ENCODE data around the gene CDO1. TPM values are rescaled to one million over a fixed set of nuclear protein-coding genes. Genes with fewer than 3 reads are reported as not detected.

CDO1 gene
- total RNA-seq, 4 donors from 2014 or later: 1.2 to 10.7 (median 3.2) TPM

- Histone ChIP-seq H3K27me3 (no peaks in the 10 kb centered on the region), H3K36me3 (no peaks in the 10 kb centered on the region), H3K9me3 (no peaks in the 10 kb centered on the region), H3K27ac (no peak overlapping the region), H3K4me3 (no peak overlapping the region), H3K4me1 (no peaks in the 10 kb centered on the region)
- TF ChIP-seq CTCF (IDR thresholded peaks at IDR 0.05) (no peak), POLR2A (IDR thresholded peaks at IDR 0.05) (no peak)
- no peak for DNase-seq
Measured at GRCh38 chr5:115796656-115797055, 19.8 kb downstream of the CDO1 start.

- Histone ChIP-seq H3K4me3 (no peak overlapping the region), H3K36me3 (no peaks in the 10 kb centered on the region), H3K27ac (no peak overlapping the region), H3K9me3 (no peaks in the 10 kb centered on the region), H3K4me1 (no peaks in the 10 kb centered on the region), H3K27me3 (no peaks in the 10 kb centered on the region)
- DNase-seq: no peak
- no peak for TF ChIP-seq CTCF (IDR thresholded peaks at IDR 0.05)
- TF ChIP-seq POLR2A (IDR thresholded peaks at IDR 0.05): no peak
Measured at GRCh38 chr5:115795700-115796099, 20.8 kb downstream of the CDO1 start.

- Histone ChIP-seq H3K9me3 (no peaks in the 10 kb centered on the region), H3K27me3 (no peaks in the 10 kb centered on the region), H3K4me3 (no peak overlapping the region), H3K4me1 (no peaks in the 10 kb centered on the region), H3K36me3 (no peaks in the 10 kb centered on the region), H3K27ac (no peak overlapping the region)
- DNase-seq: no peak
- TF ChIP-seq CTCF (IDR thresholded peaks at IDR 0.05): no peak
- no peak for TF ChIP-seq POLR2A (IDR thresholded peaks at IDR 0.05)
Measured at GRCh38 chr5:115788440-115788839, 28.0 kb downstream of the CDO1 start.

- H3K9me3 ChIP-seq: no peaks in the 10 kb centered on the region
- no peak for TF ChIP-seq CTCF (IDR thresholded peaks at IDR 0.05)
- TF ChIP-seq POLR2A (IDR thresholded peaks at IDR 0.05): no peak
Measured at GRCh38 chr5:115787426-115787825, 29.0 kb downstream of the CDO1 start.

GRCh38 chr5:115785381-115786065 is 30.9 kb downstream of the CDO1 start:
- Histone ChIP-seq H3K4me1 (no peaks in the 10 kb centered on the region), H3K4me3 (no peak overlapping the region), H3K9me3 (no peaks in the 10 kb centered on the region), H3K27ac (no peak overlapping the region), H3K27me3 (no peaks in the 10 kb centered on the region), H3K36me3 (no peaks in the 10 kb centered on the region)
- DNase-seq: no peak
- no peak for TF ChIP-seq CTCF (IDR thresholded peaks at IDR 0.05)

More at GRCh38 chr5:115787426-115787825, 29.0 kb downstream of the CDO1 start:
- no peak for DNase-seq
- Histone ChIP-seq H3K27me3 (no peaks in the 10 kb centered on the region), H3K36me3 (no peaks in the 10 kb centered on the region), H3K4me1 (no peaks in the 10 kb centered on the region), H3K27ac (no peak overlapping the region), H3K4me3 (no peak overlapping the region)

GRCh38 chr5:115778417-115778816 is 38.0 kb downstream of the CDO1 start:
- no peaks in the 10 kb centered on the region for H3K27me3 ChIP-seq
- H3K4me3 ChIP-seq: no peak overlapping the region
- TF ChIP-seq CTCF (IDR thresholded peaks at IDR 0.05) (no peak), POLR2A (IDR thresholded peaks at IDR 0.05) (no peak)
- DNase-seq: no peak
- H3K4me1 ChIP-seq: no peaks in the 10 kb centered on the region
- H3K36me3 ChIP-seq: no peaks in the 10 kb centered on the region
- H3K9me3 ChIP-seq: no peaks in the 10 kb centered on the region
- no peak overlapping the region for H3K27ac ChIP-seq

All from Peyer's patch (tissue), 4 donors.